Type B pancreatic cell (in vitro differentiated cells): Measurements from ENCODE around the gene SF3B3. TPM values are rescaled to one million over a fixed set of nuclear protein-coding genes. Genes with fewer than 3 reads are reported as not detected.

Experiments used
- DNase-seq: peaks from one replicate; pipeline ENCODE4 v3.0.0; 2021; ENCODE audit warnings: mixed read lengths; ENCODE audit not compliant: unreplicated experiment; ENCODE audit errors: extremely low spot score
- H3K27ac Mint-ChIP-seq: 2 replicates; pipeline ENCODE4 v1.8.0; 2021; ENCODE audit warnings: mild to moderate bottlenecking, mixed read lengths
- H3K27me3 Mint-ChIP-seq: 2 replicates; pipeline ENCODE4 v1.8.0; 2021; ENCODE audit warnings: mixed read lengths
- H3K36me3 Mint-ChIP-seq: 2 replicates; pipeline ENCODE4 v1.8.0; 2021; ENCODE audit warnings: mixed read lengths
- H3K4me1 Mint-ChIP-seq: one replicate; pipeline ENCODE4 v1.8.0; 2021; ENCODE audit warnings: mixed read lengths; ENCODE audit not compliant: unreplicated experiment
- H3K4me3 Mint-ChIP-seq: 2 replicates; pipeline ENCODE4 v1.8.0; 2021; ENCODE audit warnings: mild to moderate bottlenecking, mixed read lengths
- H3K9me3 Mint-ChIP-seq: 2 replicates; pipeline ENCODE4 v1.8.0; 2021; ENCODE audit warnings: mixed read lengths
- total RNA-seq: library from RNA; stranded (reverse); gene quantifications from 2 replicates; pipeline ENCODE4 v1.2.1, GENCODE V29; 2021; ENCODE audit warnings: low replicate concordance
- TF ChIP-seq, protein P1 (sequence below): fragments of 200-600 bp; sonication (generic); conservative IDR thresholded peaks from 2 replicates; pipeline ENCODE4 v1.5.0; 2021; ENCODE audit warnings: antibody characterized with exemption, mild to moderate bottlenecking

The SF3B3 gene
- total RNA-seq, 1 donor from 2014 or later = 429 TPM

DNA sequence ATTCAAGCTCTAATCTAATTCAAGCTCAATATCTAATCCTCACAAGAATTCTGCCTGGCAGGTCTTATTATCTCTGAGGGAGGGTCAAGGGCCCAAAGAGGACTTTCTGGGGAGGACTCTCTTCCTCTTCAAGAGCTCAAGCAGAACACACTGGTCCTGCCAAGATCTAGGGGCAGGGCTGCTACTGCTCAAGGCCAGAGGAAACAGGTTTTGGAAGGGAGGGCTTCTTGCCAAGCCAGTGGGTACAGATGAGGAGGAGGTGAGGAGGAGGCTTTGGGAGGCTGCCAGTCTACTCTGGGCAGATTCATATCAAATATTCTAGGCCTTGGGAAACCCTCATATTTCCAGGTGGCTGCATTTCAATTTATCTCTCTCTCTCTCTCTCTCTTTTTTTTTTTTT, 71.0 kb downstream of the SF3B3 start:
- Mint-ChIP-seq H3K36me3 (no peaks in the 10 kb centered on the region), H3K27me3 (no peaks in the 10 kb centered on the region)

DNA sequence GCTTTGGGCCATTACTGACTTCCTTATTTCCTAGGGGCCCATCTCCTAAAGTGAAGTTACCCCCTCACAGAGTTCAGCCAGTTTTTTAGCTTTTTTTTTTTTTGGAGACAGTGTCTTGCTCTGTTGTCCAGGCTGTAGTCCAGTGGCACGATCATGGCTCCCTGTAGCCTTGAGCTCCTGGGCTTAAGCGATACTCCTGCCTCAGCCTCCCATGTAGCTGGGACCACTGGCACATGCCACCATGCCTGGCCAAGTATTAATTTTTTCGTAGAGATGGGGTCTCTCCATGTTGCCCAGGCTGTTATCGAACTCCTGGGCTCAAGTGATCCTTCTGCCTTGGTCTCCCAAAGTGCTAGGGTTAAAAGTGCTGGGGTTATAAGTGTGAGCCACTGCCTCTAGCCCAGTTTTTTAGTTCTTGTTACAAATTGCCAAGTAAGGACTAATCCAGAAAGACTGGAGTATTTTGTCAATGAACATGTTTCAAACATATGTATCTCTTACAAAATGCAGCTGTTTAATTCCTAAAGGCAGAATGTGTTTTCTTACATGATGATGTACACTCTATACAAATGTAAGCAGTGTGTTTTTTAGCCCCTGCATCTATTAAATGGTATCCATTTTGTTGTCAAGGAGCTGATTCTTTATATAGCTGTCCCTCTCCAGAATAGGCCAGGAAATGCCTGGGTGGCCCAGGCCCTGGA, 73.7 kb downstream of the SF3B3 start:
- no peaks in the 10 kb centered on the region for H3K9me3 Mint-ChIP-seq
- TF ChIP-seq, protein P1, sequence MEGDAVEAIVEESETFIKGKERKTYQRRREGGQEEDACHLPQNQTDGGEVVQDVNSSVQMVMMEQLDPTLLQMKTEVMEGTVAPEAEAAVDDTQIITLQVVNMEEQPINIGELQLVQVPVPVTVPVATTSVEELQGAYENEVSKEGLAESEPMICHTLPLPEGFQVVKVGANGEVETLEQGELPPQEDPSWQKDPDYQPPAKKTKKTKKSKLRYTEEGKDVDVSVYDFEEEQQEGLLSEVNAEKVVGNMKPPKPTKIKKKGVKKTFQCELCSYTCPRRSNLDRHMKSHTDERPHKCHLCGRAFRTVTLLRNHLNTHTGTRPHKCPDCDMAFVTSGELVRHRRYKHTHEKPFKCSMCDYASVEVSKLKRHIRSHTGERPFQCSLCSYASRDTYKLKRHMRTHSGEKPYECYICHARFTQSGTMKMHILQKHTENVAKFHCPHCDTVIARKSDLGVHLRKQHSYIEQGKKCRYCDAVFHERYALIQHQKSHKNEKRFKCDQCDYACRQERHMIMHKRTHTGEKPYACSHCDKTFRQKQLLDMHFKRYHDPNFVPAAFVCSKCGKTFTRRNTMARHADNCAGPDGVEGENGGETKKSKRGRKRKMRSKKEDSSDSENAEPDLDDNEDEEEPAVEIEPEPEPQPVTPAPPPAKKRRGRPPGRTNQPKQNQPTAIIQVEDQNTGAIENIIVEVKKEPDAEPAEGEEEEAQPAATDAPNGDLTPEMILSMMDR = no peak

More for the DNA sequence above, 71.0 kb downstream of the SF3B3 start:
- no peak overlapping the region for H3K4me3 Mint-ChIP-seq
- peaks cover 7% of the 10 kb centered on the region for H3K4me1 Mint-ChIP-seq
- H3K27ac Mint-ChIP-seq = no peak overlapping the region
- TF ChIP-seq, protein P1 = no peak
- H3K9me3 Mint-ChIP-seq = no peaks in the 10 kb centered on the region
- no peak for DNase-seq

DNA sequence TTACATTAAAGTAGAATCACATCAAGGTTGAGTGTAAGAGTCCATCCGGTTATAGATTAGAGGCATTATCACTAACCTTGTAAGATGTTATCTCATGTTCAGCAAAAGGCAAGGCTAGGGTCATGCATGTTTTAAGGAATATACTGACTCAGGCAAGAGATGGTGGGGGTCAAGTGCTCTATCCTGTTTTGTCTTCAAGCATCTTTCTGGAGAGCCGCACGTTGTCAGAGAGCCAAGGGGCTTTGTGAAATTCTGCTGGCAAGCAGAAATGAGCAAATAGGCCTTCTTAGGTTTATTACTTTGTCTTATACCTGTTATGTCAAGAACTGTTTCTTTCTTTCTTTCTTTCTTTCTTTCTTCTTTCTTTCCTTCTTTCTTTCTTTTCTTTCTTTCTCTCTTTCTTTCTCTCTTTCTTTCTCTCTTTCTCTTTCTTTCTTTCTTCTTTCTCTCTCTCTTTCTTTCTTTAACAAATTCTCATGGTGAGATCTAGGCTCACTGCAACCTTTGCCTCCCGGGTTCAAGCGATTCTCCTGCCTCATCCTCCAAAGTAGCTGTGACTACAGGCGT, 75.4 kb downstream of the SF3B3 start:
- no peaks in the 10 kb centered on the region for H3K9me3 Mint-ChIP-seq
- DNase-seq = no peak
- TF ChIP-seq, protein P1 = no peak
- H3K27ac Mint-ChIP-seq = no peak overlapping the region
- H3K27me3 Mint-ChIP-seq = peaks cover 8% of the 10 kb centered on the region
- no peaks in the 10 kb centered on the region for H3K36me3 Mint-ChIP-seq
- no peaks in the 10 kb centered on the region for H3K4me1 Mint-ChIP-seq
- no peak overlapping the region for H3K4me3 Mint-ChIP-seq

More for the DNA sequence above, 73.7 kb downstream of the SF3B3 start:
- no peak for DNase-seq
- Mint-ChIP-seq H3K4me3 (no peak overlapping the region), H3K27ac (no peak overlapping the region), H3K36me3 (no peaks in the 10 kb centered on the region), H3K4me1 (no peaks in the 10 kb centered on the region), H3K27me3 (peaks cover 8% of the 10 kb centered on the region)

DNA sequence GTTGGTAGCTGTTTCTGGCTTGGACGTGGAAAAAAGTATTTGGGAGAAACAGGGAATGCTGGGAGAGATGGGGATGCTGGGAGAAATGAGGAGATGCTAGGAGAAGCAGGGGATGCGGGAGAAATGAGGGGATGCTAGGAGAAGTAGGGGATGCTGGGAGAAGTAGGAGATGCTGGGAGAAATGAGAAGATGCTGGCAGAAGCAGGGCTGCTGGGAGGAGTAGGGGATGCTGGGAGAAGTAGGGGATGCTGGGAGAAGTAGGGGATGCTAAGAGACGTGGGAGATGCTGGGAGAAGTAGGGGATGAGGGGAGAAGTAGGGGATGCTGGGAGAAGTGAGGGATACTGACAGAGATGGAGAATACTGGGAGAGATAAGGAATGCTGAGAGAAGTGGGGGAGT, 77.1 kb downstream of the SF3B3 start:
- no peak overlapping the region for H3K4me3 Mint-ChIP-seq
- no peaks in the 10 kb centered on the region for H3K36me3 Mint-ChIP-seq
- H3K9me3 Mint-ChIP-seq = no peaks in the 10 kb centered on the region
- no peaks in the 10 kb centered on the region for H3K4me1 Mint-ChIP-seq
- peaks cover 8% of the 10 kb centered on the region for H3K27me3 Mint-ChIP-seq
- H3K27ac Mint-ChIP-seq = no peak overlapping the region
- TF ChIP-seq, protein P1 = no peak
- DNase-seq = no peak

DNA sequence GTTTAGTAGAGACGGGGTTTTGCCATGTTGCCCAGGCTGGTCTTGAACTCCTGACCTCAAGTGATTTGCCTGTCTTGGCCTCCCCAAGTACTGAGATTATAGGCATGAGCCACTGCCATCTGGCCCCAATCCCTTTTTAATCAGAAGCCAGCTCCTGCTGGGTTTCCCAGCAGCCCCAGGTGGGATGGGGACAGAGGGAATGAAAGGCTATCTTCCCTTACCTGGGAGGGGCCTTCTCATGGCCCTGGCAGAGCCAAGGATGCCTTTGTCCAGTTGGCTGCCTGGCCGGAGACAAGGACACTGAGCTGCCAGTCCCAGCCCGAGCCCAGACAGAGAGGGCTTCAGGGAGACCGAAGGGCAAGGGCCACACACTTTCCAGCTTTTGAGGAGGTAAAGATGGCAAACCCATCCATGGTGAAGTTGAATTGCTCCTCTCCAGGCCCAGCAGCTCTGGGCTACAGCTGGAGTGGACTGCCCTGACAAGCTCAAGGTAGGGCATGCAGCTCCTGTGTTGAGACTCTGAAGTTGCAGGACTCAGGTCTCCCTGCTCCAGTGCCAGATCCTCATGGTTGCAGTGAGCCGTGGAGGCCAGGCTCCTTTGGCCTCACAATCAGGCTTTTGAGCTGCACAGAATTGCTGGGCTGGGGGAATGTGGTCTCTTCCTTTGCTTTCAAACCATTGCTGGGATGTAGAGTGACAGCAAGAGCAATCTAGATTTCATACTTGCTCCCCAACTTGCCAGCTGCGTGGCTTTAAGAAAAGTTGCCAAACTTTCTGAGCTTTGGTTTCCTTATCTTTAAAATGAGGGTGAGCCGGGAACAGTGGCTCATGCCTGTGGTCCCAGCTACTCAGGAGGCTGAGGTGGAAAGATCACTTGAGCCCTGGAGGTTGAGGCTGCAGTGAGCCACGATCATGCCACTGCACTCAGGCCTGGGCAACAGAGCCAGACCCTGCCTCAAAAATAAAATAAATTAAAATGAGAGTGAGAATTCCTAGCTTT, 78.3 kb downstream of the SF3B3 start:
- TF ChIP-seq, protein P1 = no peak
- no peaks in the 10 kb centered on the region for H3K36me3 Mint-ChIP-seq
- no peak overlapping the region for H3K27ac Mint-ChIP-seq
- DNase-seq = no peak
- H3K27me3 Mint-ChIP-seq = peaks cover 8% of the 10 kb centered on the region
- no peaks in the 10 kb centered on the region for H3K9me3 Mint-ChIP-seq
- no peaks in the 10 kb centered on the region for H3K4me1 Mint-ChIP-seq
- H3K4me3 Mint-ChIP-seq = no peak overlapping the region
